Lung (tissue), 12 donors: ENCODE data around the gene KLF2. TPM values are rescaled to one million over a fixed set of nuclear protein-coding genes. Genes with fewer than 3 reads are reported as not detected.
A peak's percentile ranks its signal among the peaks of the same experiment; 100 is the strongest.

Experiments
- ATAC-seq: fragments of 200-7000 bp; cut with Tn5 transposase; one replicate; pipeline ENCODE4 v1.9.1; 2020; ENCODE audit warnings: moderate number of reproducible peaks; ENCODE audit not compliant: insufficient read depth, low FRiP score
- DNase-seq, 3 donors: peaks; one replicate each; pipeline ENCODE4 v3.0.0-alpha.2; 2013 to 2017
- H3K27ac ChIP-seq, 2 donors: one replicate each; pipeline ENCODE4 v1.5.1; 2013; ENCODE audit warnings: mild to moderate bottlenecking in 2 of 2, moderate library complexity in 2 of 2, control low read depth in 1 of 2, inconsistent platforms in 1 of 2, low read depth in 1 of 2, low read length in 1 of 2
- H3K27me3 ChIP-seq, 3 donors: one replicate each; pipeline ENCODE4 v1.5.1; 2013; ENCODE audit warnings: low read length in 2 of 3; ENCODE audit not compliant: control insufficient read depth in 3 of 3, insufficient read depth in 3 of 3
- H3K36me3 ChIP-seq, 4 donors: one replicate each; pipeline ENCODE4 v1.5.1; 2013; ENCODE audit warnings: low read length in 4 of 4, mild to moderate bottlenecking in 1 of 4, moderate library complexity in 1 of 4; ENCODE audit not compliant: control insufficient read depth in 4 of 4, insufficient read depth in 4 of 4
- H3K4me1 ChIP-seq, 5 donors: one replicate each; pipeline ENCODE4 v1.5.1; 2013; ENCODE audit warnings: low read length in 5 of 5, mild to moderate bottlenecking in 2 of 5, moderate library complexity in 1 of 5; ENCODE audit not compliant: control insufficient read depth in 5 of 5, insufficient read depth in 5 of 5
- H3K4me3 ChIP-seq: one replicate; pipeline ENCODE4 v1.5.1; 2013; ENCODE audit warnings: mild to moderate bottlenecking, control low read depth, moderate library complexity
- H3K9ac ChIP-seq, 2 donors: one replicate each; pipeline ENCODE4 v1.5.1; 2013; ENCODE audit warnings: low read length in 2 of 2, control low read depth in 1 of 2; ENCODE audit not compliant: insufficient read depth in 1 of 2
- H3K9me3 ChIP-seq, 4 donors: one replicate each; pipeline ENCODE4 v1.5.1; 2013; ENCODE audit warnings: low read length in 3 of 4, mild to moderate bottlenecking in 1 of 4, moderate library complexity in 1 of 4; ENCODE audit not compliant: control insufficient read depth in 4 of 4, insufficient read depth in 3 of 4
- WGBS, 2 donors: extraction: QIAGEN DNeasy Blood & Tissue Kit; methylation state at CpG; one replicate each; pipeline ENCODE4 v1.1.7; 2013; 5-methylcytosine and 5-hydroxymethylcytosine counted together
- polyA plus RNA-seq, 2 donors: library from polyadenylated mRNA; stranded (reverse); fragments of 200-250 nt; gene quantifications; one replicate each; pipeline ENCODE4 v1.2.1, GENCODE V29; 2013
- total RNA-seq, 2 donors: library from RNA; depleted of rRNA in 1 of 2; stranded (reverse); fragments of >200 nt in 1 of 2; gene quantifications; one replicate each; pipeline ENCODE4 v1.2.1, GENCODE V29; 2014 to 2021
- TF ChIP-seq, protein P1 (sequence below): IDR thresholded peaks from 2 replicates; pipeline ENCODE4 v1.5.1; 2012; ENCODE audit warnings: mild to moderate bottlenecking; ENCODE audit errors: control extremely low read depth, extremely low read depth
- donor health status: control.
- donor health status: control.
- donor health status: Bipolar disorder and iron deficiency.
- donor health status: healthy.
- donor health status: DM: yes; HTN: yes; CAD: no.

The KLF2 gene
- total and polyA plus RNA-seq, 4 donors: 7.7 to 121 (median 68.3) TPM

DNA sequence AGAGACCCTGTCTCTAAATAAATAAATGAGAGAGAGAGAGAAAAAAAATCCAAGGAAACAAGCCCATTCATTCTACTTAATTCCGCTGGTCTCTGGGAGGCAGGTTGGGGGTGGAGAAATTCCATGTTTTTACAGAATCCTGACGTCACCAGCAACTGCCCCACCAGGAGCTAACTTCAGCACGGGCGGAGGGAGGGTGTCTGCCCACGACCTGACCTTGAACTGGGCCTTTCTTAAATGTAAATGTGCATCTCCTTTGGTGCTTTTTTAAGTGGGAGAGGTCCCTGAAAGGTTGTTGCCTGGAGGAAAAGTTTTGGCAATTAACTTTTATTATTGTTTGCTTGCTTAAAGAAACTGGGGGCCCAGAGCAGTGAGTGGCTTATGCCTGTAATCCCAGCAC is 15.5 kb downstream of the KLF2 start:
- Histone ChIP-seq H3K9ac (no peak overlapping the region), H3K36me3 (no peaks in the 10 kb centered on the region), H3K27me3 (no peaks in the 10 kb centered on the region), H3K4me3 (no peak overlapping the region), H3K4me1 (peaks cover 0 to 18% (median 8%) of the 10 kb centered on the region in 5 donors), H3K27ac (peak overlapping the region in 1 of 2 donors; percentile 9), H3K9me3 (no peaks in the 10 kb centered on the region)
- DNase-seq (no peak), ATAC-seq (no peak)
- 80 to 88% methylated on average over 5 of the region's 5 CpGs for WGBS, 2 donors
- TF ChIP-seq, protein P1, sequence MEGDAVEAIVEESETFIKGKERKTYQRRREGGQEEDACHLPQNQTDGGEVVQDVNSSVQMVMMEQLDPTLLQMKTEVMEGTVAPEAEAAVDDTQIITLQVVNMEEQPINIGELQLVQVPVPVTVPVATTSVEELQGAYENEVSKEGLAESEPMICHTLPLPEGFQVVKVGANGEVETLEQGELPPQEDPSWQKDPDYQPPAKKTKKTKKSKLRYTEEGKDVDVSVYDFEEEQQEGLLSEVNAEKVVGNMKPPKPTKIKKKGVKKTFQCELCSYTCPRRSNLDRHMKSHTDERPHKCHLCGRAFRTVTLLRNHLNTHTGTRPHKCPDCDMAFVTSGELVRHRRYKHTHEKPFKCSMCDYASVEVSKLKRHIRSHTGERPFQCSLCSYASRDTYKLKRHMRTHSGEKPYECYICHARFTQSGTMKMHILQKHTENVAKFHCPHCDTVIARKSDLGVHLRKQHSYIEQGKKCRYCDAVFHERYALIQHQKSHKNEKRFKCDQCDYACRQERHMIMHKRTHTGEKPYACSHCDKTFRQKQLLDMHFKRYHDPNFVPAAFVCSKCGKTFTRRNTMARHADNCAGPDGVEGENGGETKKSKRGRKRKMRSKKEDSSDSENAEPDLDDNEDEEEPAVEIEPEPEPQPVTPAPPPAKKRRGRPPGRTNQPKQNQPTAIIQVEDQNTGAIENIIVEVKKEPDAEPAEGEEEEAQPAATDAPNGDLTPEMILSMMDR: no peak

- TF ChIP-seq, protein P1: no peak
- H3K4me1 ChIP-seq: peaks cover 0 to 18% (median 8%) of the 10 kb centered on the region in 5 donors
These were observed 16.0 kb downstream of the KLF2 start for GRCh38 chr19:16340654-16341053.

DNA sequence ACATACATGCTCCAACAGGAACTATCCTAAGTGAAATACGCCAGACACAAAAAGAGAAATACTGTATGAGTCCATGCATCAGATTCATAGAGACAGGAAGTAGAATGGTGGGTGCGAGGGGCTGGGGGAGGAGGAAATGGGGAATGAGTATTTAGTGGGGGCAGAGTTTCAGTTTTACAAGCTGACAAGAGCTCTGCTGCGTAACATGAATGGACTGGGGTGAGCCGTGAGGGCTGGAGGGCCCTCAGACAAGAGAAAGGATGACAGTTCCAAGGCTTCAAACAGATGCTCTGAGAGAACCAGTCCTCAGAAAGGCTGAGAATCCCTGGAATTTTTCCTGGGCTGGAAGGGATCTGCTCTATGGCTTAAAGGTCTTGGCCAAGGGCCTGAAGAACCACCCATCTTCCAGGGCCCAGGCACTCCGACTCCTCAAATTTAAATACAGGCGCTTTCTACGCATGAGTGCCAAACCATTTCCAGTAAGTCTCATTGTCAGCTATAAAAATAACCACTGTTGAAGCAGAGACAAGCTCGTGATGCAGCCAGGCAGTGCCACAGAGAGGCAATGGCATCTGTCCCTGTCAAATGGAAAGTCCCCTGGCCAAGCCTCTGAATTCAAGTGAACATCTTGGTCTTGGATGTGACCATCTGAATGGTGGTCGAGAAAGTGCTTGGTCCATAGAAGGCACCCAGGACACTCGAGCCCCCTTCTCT is 17.5 kb downstream of the KLF2 start:
- peak overlapping the region; percentile 21 to 91 for H3K27ac ChIP-seq
- 36 to 45% methylated on average over 10 of the region's 10 CpGs for WGBS, 2 donors
- H3K27me3 ChIP-seq: no peaks in the 10 kb centered on the region
- H3K9ac ChIP-seq: no peak overlapping the region
- H3K36me3 ChIP-seq: no peaks in the 10 kb centered on the region
- no peak for ATAC-seq
- H3K4me3 ChIP-seq: no peak overlapping the region
- no peaks in the 10 kb centered on the region for H3K9me3 ChIP-seq
- TF ChIP-seq, protein P1: no peak
- no peak for DNase-seq
- H3K4me1 ChIP-seq: peaks cover 0 to 18% (median 8%) of the 10 kb centered on the region in 5 donors

More at GRCh38 chr19:16340654-16341053, 16.0 kb downstream of the KLF2 start:
- no peaks in the 10 kb centered on the region for H3K36me3 ChIP-seq
- no peak overlapping the region for H3K4me3 ChIP-seq
- ATAC-seq: no peak
- 95 to 99% methylated on average over 3 of the region's 3 CpGs for WGBS, 2 donors
- H3K9me3 ChIP-seq: no peaks in the 10 kb centered on the region
- no peaks in the 10 kb centered on the region for H3K27me3 ChIP-seq
- no peak overlapping the region for H3K27ac ChIP-seq
- H3K9ac ChIP-seq: no peak overlapping the region
- no peak for DNase-seq

GRCh38 chr19:16343156-16343555 is 18.5 kb downstream of the KLF2 start:
- WGBS, 2 donors: 85 to 86% methylated on average over 7 of the region's 7 CpGs
- DNase-seq (no peak), ATAC-seq (no peak)
- no peaks in the 10 kb centered on the region for H3K9me3 ChIP-seq
- H3K27me3 ChIP-seq: no peaks in the 10 kb centered on the region
- peak overlapping the region in 1 of 2 donors; percentile 91 for H3K27ac ChIP-seq
- no peak overlapping the region for H3K4me3 ChIP-seq
- H3K9ac ChIP-seq: no peak overlapping the region
- H3K36me3 ChIP-seq: no peaks in the 10 kb centered on the region
- TF ChIP-seq, protein P1: no peak
- H3K4me1 ChIP-seq: peaks cover 0 to 19% (median 8%) of the 10 kb centered on the region in 5 donors
